ENCODE measurements around the gene PVR.

DNA sequence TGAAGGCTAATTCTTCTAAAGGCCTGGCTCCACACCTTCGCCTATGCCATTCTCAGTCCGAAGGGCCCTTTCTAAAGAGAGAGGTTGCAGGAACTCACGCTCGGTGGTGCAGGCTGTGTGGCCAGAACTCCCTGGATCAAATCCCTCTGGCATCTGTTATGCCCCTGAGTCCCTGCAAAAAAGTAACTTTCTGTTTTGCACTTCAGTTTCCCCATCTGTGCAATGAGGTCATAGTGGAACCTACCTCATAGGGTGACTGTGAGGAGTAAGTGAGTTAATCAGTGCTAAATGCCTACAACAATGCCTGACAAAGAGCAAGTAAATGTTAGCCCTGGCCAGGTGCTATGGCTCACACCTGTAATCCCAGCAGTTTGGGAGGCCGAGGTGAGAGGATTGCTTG, 23.0 kb upstream of the PVR start:
- TF ChIP-seq ZFP30 (CRISPR knock-in tag; IDR thresholded peaks at IDR 0.05) (no peak), RARB (CRISPR knock-in tag; IDR thresholded peaks at IDR 0.05) (no peak), PPARA (CRISPR knock-in tag; IDR thresholded peaks at IDR 0.05; ENCODE audit: borderline replicate concordance) (no peak), ZNF565 (CRISPR knock-in tag; conservative IDR thresholded peaks at IDR 0.05; ENCODE audit: low read depth) (no peak), ESRRG (CRISPR knock-in tag; IDR thresholded peaks at IDR 0.05) (no peak), ISL1 (CRISPR knock-in tag; IDR thresholded peaks at IDR 0.05) (no peak), ARNTL (CRISPR knock-in tag; IDR thresholded peaks at IDR 0.05; ENCODE audit: borderline replicate concordance, low read depth) (no peak), TOX (CRISPR knock-in tag; IDR thresholded peaks at IDR 0.05; ENCODE audit: borderline replicate concordance) (no peak)
- TF ChIP-seq, protein P1, sequence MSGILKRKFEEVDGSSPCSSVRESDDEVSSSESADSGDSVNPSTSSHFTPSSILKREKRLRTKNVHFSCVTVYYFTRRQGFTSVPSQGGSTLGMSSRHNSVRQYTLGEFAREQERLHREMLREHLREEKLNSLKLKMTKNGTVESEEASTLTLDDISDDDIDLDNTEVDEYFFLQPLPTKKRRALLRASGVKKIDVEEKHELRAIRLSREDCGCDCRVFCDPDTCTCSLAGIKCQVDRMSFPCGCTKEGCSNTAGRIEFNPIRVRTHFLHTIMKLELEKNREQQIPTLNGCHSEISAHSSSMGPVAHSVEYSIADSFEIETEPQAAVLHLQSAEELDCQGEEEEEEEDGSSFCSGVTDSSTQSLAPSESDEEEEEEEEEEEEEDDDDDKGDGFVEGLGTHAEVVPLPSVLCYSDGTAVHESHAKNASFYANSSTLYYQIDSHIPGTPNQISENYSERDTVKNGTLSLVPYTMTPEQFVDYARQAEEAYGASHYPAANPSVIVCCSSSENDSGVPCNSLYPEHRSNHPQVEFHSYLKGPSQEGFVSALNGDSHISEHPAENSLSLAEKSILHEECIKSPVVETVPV (CRISPR knock-in tag; IDR thresholded peaks at IDR 0.05) = no peak
- TF ChIP-seq, protein P2, sequence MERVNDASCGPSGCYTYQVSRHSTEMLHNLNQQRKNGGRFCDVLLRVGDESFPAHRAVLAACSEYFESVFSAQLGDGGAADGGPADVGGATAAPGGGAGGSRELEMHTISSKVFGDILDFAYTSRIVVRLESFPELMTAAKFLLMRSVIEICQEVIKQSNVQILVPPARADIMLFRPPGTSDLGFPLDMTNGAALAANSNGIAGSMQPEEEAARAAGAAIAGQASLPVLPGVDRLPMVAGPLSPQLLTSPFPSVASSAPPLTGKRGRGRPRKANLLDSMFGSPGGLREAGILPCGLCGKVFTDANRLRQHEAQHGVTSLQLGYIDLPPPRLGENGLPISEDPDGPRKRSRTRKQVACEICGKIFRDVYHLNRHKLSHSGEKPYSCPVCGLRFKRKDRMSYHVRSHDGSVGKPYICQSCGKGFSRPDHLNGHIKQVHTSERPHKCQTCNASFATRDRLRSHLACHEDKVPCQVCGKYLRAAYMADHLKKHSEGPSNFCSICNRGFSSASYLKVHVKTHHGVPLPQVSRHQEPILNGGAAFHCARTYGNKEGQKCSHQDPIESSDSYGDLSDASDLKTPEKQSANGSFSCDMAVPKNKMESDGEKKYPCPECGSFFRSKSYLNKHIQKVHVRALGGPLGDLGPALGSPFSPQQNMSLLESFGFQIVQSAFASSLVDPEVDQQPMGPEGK (CRISPR knock-in tag; IDR thresholded peaks at IDR 0.05; ENCODE audit: borderline replicate concordance) = no peak
- TF ChIP-seq, protein P3, sequence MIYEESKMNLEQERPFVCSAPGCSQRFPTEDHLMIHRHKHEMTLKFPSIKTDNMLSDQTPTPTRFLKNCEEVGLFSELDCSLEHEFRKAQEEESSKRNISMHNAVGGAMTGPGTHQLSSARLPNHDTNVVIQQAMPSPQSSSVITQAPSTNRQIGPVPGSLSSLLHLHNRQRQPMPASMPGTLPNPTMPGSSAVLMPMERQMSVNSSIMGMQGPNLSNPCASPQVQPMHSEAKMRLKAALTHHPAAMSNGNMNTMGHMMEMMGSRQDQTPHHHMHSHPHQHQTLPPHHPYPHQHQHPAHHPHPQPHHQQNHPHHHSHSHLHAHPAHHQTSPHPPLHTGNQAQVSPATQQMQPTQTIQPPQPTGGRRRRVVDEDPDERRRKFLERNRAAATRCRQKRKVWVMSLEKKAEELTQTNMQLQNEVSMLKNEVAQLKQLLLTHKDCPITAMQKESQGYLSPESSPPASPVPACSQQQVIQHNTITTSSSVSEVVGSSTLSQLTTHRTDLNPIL (CRISPR knock-in tag; IDR thresholded peaks at IDR 0.05; ENCODE audit: low read depth) = no peak

Measured in SK-N-SH treated with all-trans-retinoic acid at 6 μM for 48 hours (cell line).